NCI-H510A (cell line): ENCODE data around the gene IL31RA.

Experiments used
- DNase-seq: peaks from one replicate; lab custom pipeline; 2025; lab: John Stamatoyannopoulos, UW

Gene IL31RA

DNA sequence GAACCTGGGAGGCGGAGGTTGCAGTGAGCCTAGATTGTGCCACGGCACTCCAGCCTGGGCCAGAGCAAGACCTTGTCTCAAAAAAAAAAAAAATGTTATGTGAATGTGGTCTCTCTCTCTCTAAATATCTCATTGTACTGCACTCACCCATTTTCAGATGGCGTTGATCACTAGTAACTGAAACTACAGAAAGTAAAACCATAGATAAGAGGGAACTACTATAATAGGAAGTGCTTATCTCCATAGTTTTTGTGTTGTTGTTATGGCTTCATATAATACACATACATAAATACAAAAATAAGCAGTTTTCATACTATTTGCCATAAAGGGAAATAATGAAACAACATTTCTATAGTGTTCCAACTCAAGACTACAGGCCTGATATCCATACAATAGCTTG lies 9.1 kb downstream of the IL31RA start:
- no peak for DNase-seq

- DNase-seq: no peak
Observed at GRCh38 chr5:55860709-55861108, 9.6 kb downstream of the IL31RA start.

DNA sequence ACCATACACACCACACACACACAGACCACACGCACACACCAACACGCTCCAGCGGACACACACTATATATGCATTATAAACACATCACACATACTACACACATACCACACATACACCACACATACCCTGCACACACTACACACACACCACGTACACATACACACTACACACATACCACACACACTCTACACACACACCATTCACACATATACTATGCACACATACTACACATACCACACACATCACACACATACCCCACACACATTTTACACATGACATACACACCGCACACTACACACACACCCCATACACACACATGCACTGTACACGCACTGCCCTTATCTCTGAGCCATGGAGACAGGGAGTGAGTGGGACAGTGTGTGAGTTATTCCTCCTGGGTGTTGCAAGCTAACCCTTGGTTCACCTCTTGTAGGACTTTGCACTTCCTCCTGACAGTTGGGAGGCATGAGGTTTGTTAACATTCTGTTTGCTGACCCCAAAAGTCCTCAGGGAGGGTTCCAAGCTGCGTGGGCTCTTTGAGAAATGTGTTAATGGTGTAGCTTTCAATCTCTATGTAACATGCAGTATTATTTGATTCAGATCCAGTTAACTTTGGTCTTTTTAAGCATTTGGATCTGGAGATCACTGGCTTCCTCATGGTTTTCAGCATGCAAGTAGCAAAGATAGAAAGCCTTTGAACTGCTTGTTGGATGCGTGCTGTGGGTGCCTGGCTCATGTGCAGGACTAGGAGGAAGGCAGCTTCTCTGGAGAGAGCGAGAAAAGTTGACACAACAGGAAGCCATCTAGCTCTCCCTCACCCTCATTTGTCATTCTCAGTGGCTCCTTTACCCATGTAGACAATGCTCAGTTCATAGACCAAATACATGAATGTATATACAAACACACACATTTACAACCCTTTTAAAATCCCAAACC lies 13.7 kb downstream of the IL31RA start:
- DNase-seq: no peak

DNA sequence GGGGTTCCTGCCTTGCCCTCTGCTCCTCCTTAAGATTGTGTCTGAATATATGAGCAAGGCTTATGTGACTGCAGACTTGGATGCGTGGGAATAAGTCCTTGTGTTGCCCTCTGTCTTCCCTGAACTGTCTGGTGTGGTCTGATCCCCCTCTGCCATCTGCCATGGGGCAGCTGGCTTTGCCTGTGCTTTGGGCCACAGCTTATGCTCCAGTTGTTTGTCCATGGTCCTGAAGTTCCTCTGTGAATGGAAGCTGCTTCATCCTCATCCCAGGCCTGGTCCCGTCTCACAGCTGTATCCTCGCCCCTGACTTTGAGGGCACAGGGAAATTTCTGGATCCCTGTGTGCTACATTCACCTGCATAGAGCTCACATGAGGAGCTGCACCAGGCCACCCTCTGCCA lies 14.7 kb downstream of the IL31RA start:
- no peak for DNase-seq

DNA sequence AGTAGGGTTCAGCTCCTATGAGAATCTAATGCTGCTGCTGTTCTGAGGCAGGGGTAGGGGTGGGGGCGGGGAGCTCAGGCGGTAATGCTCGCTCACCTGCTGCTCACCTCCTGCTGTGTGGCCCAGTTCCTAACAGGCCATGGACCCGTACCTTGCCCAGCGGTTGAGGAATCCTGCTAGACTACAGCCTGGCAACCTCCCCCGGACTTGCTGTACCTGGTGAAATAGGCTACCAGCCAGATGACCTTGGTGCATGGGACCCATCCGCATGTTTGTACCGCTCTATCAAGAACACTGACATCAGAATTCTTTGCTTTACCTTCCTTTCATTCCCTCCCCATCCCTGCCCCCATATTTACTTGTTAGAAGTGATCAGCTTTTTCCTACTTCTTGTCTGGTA lies 15.3 kb downstream of the IL31RA start:
- DNase-seq: no peak

DNA sequence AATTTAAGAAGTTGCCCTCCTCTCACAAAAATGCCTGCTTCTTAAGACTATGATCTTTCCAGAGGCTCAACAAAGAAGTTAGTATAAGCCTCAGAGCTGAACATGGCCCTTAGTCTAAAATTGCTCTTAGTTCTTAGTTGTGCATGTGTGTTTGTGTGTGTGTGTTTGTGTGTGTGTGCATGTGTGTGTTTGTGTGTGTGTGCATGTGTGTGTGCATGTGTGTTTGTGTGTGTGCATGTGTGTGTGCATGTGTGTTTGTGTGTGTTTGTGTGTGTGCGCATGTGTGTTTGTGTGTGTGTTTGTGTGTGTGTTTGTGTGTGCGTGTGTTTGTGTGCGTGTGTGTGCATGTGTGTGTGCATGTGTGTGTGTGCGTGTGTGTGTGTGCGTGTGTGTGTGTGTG lies 15.8 kb downstream of the IL31RA start:
- DNase-seq: no peak

DNA sequence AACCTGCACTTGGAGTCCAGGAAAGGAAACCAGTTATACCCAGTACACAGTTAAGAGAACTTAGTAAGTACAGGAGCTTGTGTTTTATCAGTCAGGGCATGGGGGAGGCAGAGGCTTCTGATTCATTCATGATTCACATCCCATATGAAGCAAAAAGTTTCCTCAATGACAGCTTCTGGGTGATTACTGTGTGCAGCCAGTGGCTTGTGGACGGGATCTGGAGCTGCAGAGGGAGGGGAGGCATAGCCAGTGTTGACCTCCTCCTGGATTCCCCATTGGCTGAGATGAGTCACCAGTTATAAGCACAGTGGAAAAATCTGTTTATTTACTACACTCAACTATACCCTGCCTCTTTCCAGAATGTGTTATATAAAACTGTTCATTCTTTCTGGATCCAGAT lies 17.7 kb downstream of the IL31RA start:
- DNase-seq: no peak

GRCh38 chr5:55869847-55870246 lies 18.7 kb downstream of the IL31RA start:
- DNase-seq: no peak

DNA sequence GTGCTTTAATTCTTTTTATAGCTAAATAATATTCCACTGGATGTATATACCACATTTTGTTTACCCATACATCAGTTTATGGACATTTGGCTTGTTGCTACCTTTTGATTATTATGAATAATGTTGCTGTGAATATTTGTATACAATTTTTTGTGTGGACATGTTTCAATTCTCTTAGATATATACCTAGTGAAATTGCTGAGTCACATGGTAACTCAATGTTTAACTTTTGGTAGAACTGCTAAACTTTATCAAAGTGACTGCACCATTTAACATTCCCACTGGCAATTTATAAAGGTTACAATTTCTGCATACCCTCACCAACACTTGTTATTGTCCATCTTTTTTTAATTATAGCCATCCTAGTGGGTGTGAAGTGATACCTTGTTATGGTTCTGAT lies 22.1 kb downstream of the IL31RA start:
- no peak for DNase-seq

DNA sequence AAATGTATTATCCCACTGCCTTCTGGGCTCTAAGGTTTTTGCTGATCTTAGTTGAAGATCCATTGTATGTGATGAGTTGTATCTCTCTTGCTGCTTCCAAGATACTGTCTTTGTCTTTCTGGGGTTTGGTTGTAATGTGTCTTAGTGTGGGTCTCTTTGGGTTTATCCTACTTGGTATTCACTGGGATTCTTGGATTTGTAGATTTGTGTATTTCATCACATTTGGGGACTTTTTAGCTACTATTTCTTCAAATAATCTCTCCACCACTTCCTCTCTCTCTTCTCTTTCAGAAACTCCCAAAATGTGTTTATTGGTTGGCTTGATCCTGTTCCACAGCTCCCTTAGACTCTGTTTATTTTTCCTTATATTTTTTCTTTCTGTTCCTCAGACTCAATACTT lies 26.5 kb downstream of the IL31RA start:
- DNase-seq: no peak

DNA sequence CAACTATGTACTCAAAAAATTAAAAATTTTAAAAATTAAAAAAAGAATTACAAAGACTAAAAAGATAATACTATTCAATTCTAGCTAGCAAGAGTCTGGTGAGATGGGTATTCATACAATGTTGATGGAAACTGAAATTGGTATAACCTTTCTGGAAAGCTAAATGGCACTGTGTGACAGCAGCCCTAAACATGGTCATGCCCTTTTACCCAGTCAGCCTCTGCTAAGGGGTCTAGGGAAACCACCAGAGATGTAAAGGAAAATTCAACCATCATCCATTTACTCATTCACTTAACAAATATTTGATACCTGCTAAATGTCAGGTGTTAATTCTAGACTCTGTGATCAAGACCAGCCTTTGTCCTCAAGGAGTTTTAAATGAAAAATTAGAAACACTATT lies 29.3 kb downstream of the IL31RA start:
- no peak for DNase-seq

DNA sequence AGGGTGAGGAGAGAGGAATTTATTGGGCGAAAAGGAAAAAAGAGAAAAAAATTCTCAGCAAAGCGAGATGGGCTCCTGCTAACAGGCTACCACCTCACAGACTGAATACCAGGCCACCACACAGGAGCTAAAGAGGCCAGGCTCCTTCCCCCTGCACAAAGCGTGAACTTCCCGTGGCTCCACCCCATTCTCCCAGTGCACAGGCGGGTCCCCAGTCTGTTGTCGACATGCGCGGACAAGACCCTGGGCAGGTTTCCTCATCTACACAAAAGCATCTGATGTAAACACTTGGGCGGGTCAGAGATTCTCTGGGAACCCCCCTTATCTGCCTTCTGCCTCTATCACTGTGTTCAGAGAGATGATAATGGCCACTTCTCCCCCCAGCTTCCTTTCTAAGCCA lies 34.2 kb downstream of the IL31RA start:
- DNase-seq: no peak

DNA sequence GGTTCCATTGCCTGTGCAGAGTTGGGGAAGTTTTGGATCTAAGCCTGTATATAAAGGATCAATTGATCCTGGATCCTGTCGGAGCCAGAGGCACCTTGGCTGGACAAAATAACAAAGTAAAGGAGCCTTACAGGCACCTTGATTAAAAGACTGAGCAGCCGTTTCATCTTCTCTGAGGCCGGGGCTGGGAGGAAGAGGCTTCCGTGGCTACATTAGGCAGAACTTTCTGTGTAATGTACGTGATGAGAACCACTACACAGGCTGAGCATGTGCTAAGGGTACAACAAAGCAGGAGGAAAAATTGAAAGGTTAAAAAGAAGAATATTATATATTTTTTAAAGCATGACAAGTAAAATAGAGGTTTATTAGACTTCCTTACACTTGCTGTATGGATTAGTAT lies 37.0 kb downstream of the IL31RA start:
- no peak for DNase-seq

GRCh38 chr5:55892479-55892878 lies 41.3 kb downstream of the IL31RA start:
- no peak for DNase-seq

DNA sequence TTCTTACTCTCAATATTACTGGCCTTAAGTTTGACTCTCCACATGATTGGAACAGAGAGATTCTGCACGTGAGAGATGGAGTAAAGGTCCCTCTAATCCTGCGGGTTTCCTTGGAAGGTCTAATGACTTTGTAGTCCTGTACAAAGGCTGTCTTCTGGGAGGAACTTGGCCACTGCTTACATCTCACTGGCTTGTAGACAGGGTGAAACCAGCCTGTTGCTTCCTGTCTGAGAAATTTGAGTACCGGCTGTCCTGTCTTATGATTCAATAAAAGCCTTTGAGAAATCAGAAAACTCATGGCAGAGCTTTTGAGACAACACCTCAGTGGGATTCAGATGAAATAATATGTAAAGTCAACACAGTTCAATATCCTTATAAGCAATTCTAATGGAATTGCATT lies 43.0 kb downstream of the IL31RA start:
- DNase-seq: no peak

- no peak for DNase-seq
Observed at GRCh38 chr5:55895346-55895745, 44.2 kb downstream of the IL31RA start.

DNA sequence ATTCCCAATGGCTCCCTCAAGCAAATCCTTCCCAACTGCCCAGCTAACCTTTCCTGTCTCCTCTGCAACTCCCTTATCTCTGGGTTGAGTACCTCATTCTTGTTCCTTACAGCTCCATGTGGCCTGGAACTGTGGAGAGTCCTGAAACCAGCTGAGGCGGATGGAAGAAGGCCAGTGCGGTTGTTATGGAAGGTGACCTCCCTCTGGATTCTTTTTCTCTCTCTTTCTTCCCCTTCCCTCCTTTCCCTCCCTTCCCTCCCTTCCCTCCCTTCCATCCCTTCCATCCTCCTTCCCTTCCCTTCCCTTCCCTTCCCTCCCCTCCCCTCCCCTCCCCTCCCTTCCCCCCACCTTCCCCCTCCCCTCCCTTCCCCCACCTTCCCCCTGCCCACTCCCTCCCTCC lies 45.1 kb downstream of the IL31RA start:
- no peak for DNase-seq

DNA sequence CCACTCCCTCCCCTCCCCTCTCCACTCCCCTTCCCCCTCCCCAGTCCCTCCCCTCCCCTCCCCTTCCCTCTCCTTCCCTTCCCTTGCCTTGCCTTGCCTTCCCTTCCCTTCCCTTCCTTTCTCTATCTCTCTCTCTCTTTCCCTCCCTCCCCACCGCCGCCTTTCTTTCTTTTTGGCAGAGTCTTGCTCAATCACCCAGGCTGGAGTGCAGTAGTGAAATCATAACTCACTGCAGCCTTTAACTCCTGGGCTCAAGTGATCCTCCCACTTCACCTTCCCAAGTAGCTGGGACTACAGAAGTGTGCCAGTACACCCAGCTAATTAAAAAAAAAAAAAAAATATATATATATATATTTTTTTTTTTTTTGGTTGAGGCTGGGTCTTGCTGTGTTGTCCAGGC lies 45.5 kb downstream of the IL31RA start:
- DNase-seq: no peak

DNA sequence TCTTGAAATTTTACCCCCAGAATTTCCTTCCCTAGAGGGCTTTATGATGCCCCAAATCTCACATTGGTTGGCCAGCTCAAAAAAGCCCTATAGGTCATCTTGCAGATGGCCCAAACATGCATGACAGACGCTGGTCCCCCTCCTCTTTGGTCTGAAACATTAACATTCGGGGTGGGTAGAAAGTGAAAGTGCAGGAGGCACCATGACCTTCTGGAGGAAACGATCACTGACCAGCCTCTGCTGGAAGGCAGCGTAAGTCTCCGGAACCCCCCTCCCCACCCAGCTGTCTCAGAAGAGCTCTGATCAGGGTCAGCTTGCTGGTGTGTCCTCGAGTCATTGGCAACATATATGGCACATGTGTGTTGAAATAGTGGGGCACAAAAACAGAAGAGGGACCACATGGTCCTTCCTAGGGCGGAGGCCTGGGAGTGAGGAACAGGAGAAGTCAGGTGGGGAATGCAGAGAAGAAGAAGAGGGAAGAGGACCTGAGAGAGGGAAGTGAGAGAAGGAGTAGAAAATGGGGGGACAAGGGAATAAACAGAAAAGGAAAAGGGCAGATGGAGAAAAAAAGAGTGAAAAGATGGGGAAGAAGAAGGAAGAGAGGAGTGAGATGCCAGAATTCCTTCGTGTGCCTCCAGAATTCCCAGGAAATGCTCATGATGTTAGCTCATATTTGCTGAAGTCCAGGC lies 46.2 kb downstream of the IL31RA start:
- DNase-seq: no peak

DNA sequence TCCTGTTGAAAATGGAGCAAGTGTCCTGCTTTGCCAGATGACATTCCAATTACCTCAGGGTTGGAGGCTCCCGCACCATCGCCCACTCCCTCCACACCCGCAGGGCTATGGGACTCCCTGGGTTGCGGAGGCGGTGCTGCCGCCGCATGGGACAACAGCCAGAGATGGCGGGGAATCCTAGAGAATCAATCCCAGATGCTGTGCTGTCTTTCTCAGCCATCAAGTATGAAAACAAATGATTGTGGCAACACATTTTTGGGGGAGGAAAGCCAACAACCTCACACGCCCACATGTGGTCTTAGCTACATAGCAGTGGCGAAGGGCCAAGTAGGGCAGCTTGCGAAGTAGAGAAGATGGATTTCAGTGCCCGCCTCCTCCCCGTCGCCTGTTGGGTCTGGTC lies 46.7 kb downstream of the IL31RA start:
- no peak for DNase-seq

DNA sequence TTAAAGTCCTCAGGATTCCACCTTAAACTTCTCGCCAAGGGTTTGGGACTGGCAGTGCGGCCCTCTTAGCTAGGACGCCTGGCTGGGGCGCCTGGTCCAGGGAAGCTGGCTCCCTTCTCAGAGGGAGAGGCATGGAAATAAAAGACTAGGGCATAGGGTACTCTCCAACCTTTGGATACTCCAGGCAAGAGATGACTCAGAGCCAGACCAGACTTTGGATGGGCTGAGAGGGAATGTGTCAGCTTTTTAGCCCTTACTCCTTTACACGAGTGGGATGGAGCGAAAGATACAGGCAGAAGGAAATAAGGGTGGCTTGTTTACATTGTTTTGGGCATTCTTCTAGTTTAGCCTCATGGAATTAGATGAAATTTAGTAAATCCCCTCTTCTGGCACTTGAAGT lies 48.2 kb downstream of the IL31RA start:
- no peak for DNase-seq

- DNase-seq: no peak
Observed at GRCh38 chr5:55900068-55900467, 48.9 kb downstream of the IL31RA start.

GRCh38 chr5:55900776-55901175 lies 49.6 kb downstream of the IL31RA start:
- no peak for DNase-seq

DNA sequence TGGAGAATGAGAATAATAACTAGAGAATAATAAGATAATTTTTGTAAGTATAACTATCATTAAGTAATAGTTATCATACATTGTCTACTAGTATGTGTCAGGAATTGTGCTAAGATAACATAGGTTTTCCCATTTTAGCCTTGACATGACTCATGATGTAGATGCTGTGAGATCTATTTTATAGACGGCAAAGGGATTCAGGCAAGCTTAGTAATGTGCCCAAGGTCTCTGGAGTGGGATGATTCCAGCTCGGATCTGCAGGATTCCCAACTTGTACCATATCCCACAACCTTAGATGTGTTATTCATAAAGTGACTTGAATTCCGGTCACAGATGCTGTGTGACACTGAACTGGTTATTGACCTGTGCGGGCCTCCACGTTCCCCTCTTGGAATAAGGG lies 51.5 kb downstream of the IL31RA start:
- DNase-seq: no peak
